GM18520 (cell line): ENCODE results near the gene SEMA6A.

Experiments used
- ATAC-seq: cut with Tn5 transposase; IDR thresholded peaks from one replicate; pipeline ENCODE4 v1.9.1; 2021; ENCODE audit not compliant: unreplicated experiment

The SEMA6A gene

GRCh38 chr5:116442931-116443551 is 131.6 kb downstream of the SEMA6A start:
- ATAC-seq = no peak

GRCh38 chr5:116442095-116442534 is 132.5 kb downstream of the SEMA6A start:
- ATAC-seq = no peak

GRCh38 chr5:116441223-116441622 is 133.4 kb downstream of the SEMA6A start:
- no peak for ATAC-seq

GRCh38 chr5:116440457-116441001 is 134.1 kb downstream of the SEMA6A start:
- ATAC-seq = no peak

GRCh38 chr5:116439905-116440304 is 134.7 kb downstream of the SEMA6A start:
- ATAC-seq = no peak

- ATAC-seq = no peak
Observed at GRCh38 chr5:116438979-116439554, 135.6 kb downstream of the SEMA6A start.

- ATAC-seq = no peak
Observed at GRCh38 chr5:116437922-116438578, 136.6 kb downstream of the SEMA6A start.

GRCh38 chr5:116437351-116437705 is 137.3 kb downstream of the SEMA6A start:
- ATAC-seq = no peak

- ATAC-seq = no peak
Observed at GRCh38 chr5:116436674-116437350, 137.8 kb downstream of the SEMA6A start.

GRCh38 chr5:116428966-116429365 is 145.7 kb downstream of the SEMA6A start:
- ATAC-seq = no peak

- no peak for ATAC-seq
Observed at GRCh38 chr5:116428413-116428812, 146.2 kb downstream of the SEMA6A start.

GRCh38 chr5:116424951-116425350 is 149.7 kb downstream of the SEMA6A start:
- no peak for ATAC-seq

- ATAC-seq = no peak
Observed at GRCh38 chr5:116424258-116424615, 150.4 kb downstream of the SEMA6A start.

GRCh38 chr5:116423587-116424257 is 150.9 kb downstream of the SEMA6A start:
- no peak for ATAC-seq

- no peak for ATAC-seq
Observed at GRCh38 chr5:116423141-116423540, 151.5 kb downstream of the SEMA6A start.

- ATAC-seq = no peak
Observed at GRCh38 chr5:116421080-116421629, 153.5 kb downstream of the SEMA6A start.

- no peak for ATAC-seq
Observed at GRCh38 chr5:116420540-116420939, 154.1 kb downstream of the SEMA6A start.

GRCh38 chr5:116419258-116419657 is 155.4 kb downstream of the SEMA6A start:
- no peak for ATAC-seq

GRCh38 chr5:116418774-116419173 is 155.8 kb downstream of the SEMA6A start:
- ATAC-seq = no peak

- ATAC-seq = no peak
Observed at GRCh38 chr5:116418016-116418415, 156.6 kb downstream of the SEMA6A start.

- ATAC-seq = no peak
Observed at GRCh38 chr5:116415989-116416388, 158.6 kb downstream of the SEMA6A start.
